Measurements from ENCODE around the gene PCDHGA9. TPM values are rescaled to one million over a fixed set of nuclear protein-coding genes. Genes with fewer than 3 reads are reported as not detected.
A peak's percentile ranks its signal among the peaks of the same experiment; 100 is the strongest.

Gene PCDHGA9
- 10 to 100 TPM; 13.0 to 13.1 TPM for total RNA-seq
- 1.1 TPM for polyA plus RNA-seq (ENCODE audit: insufficient read depth, low read depth, low replicate concordance)
- long read RNA-seq, donor 1, full-length matches to known transcripts: 5 of 5 reads
- long read RNA-seq, donor 1, partial matches to known transcripts: 0 of 5 reads
- long read RNA-seq, donor 1, other reads (novel, unspliced or antisense): 0 of 5 reads
- long read RNA-seq, donor 2, partial matches to known transcripts: 0 of 4 reads
- long read RNA-seq, donor 2, other reads (novel, unspliced or antisense): 0 of 4 reads

DNA sequence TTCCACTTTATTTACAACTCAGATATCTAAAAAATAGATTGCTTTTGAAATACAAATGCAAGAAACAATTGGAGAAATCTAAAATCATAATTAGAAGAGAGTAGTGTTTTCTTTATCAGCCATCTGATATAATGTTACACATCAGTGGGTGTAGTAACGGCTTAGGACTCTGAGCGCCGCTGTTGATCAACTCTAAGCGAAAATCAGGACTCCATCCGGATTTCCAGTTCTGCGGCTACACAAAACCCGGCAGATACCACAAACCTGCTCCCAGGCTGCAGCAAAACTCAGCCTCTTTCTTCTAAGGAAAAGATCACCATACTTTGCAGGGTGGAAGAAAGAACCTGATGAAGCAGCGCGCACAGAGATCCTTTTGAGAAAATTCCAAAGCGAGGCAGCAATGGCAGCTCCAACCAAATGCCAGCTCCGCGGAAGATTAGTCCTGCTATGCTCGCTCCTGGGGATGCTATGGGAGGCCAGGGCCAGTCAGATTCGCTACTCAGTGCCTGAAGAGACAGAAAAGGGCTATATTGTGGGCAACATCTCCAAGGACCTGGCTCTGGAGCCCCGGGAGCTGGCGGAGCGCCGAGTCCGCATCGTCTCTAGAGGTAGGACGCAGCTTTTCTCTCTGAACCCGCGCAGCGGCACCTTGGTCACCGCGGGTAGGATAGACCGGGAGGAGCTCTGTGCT lies at the start of gene PCDHGA9:
TSS of gene PCDHGA9 (plus strand) at position 226 of the 691 bp plus-strand sequence. CDS start at position 401, 175 bp downstream.
- H3K27me3 ChIP-seq: no peaks in the 10 kb centered on the region
- no peaks in the 10 kb centered on the region for H3K9me3 ChIP-seq
- H3K36me3 ChIP-seq (ENCODE audit: low read depth, missing control alignments): no peaks in the 10 kb centered on the region
- TF ChIP-seq, protein P1, sequence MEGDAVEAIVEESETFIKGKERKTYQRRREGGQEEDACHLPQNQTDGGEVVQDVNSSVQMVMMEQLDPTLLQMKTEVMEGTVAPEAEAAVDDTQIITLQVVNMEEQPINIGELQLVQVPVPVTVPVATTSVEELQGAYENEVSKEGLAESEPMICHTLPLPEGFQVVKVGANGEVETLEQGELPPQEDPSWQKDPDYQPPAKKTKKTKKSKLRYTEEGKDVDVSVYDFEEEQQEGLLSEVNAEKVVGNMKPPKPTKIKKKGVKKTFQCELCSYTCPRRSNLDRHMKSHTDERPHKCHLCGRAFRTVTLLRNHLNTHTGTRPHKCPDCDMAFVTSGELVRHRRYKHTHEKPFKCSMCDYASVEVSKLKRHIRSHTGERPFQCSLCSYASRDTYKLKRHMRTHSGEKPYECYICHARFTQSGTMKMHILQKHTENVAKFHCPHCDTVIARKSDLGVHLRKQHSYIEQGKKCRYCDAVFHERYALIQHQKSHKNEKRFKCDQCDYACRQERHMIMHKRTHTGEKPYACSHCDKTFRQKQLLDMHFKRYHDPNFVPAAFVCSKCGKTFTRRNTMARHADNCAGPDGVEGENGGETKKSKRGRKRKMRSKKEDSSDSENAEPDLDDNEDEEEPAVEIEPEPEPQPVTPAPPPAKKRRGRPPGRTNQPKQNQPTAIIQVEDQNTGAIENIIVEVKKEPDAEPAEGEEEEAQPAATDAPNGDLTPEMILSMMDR (IDR thresholded peaks at IDR 0.05): peak in 1 of 3 experiments; percentile 9
- no peak for TF ChIP-seq POLR2A (IDR thresholded peaks at IDR 0.05)
- 6 to 14% methylated on average over 16 to 27 of the region's 27 CpGs for WGBS, 2 donors
- intact Hi-C loops (cut with DNase I; ENCODE audit: low total_unique reads): no loop called here
- DNase-seq: no peak
- H3K27ac ChIP-seq: no peak within 1 kb of the TSS
- H3K4me1 ChIP-seq: no peaks in the 10 kb centered on the region
- peak within 1 kb of the TSS in 1 of 2 donors; percentile 0 for H3K4me3 ChIP-seq

DNA sequence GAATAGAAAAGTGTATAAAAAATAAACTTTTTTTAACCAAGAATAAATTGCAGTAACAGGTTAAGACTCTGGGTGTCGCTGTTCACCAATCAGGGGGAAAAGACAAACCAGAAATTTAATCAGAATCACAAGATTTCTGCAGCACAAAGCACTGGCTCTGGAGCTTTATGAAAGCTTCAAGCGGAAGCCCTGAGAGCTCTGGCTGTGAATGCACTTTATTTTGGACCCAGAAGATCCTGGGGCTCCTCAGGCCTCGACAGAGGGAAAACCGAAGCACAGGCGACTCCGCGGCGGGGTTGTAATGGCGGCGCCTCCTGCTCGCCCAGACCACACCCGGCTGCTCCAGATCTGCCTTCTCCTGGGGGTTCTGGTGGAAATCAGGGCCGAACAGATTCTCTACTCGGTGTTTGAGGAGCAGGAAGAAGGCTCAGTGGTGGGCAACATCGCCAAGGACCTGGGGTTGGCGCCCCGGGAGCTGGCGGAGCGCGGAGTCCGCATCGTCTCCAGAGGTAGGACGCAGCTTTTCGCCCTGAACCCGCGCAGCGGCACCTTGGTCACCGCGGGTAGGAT lies 47.6 kb upstream of the PCDHGA9 start, which contains the start of gene PCDHGA4:
TSS of gene PCDHGA4 (plus strand) at position 122 of the 570 bp plus-strand sequence. CDS start at position 209, 87 bp downstream.
- no peak for DNase-seq
- no peak for TF ChIP-seq POLR2A (IDR thresholded peaks at IDR 0.05)
- TF ChIP-seq, protein P1 (IDR thresholded peaks at IDR 0.05): peak in 2 of 3 experiments; percentile 38 to 51
- Histone ChIP-seq H3K27me3 (no peaks in the 10 kb centered on the region), H3K36me3 (ENCODE audit: low read depth, missing control alignments) (no peaks in the 10 kb centered on the region), H3K4me1 (no peaks in the 10 kb centered on the region), H3K27ac (no peak within 1 kb of the TSS), H3K9me3 (no peaks in the 10 kb centered on the region), H3K4me3 (peak within 1 kb of the TSS in 1 of 2 donors; percentile 36)
- intact Hi-C loops (cut with DNase I; ENCODE audit: low total_unique reads): no loop called here
- WGBS, 2 donors: 11% methylated on average over 25 to 29 of the region's 29 CpGs

DNA sequence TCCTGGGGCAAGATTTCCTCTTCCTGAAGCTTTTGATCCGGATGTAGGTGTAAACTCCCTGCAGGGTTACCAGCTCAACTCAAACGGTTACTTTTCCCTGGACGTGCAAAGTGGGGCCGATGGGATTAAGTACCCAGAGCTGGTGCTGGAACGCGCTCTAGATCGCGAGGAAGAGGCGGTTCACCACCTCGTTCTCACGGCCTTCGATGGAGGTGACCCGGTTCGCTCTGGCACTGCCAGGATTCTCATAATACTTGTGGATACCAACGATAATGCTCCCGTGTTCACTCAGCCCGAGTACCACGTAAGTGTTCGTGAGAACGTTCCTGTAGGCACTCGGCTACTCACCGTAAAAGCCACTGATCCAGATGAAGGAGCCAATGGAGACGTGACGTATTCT lies 46.9 kb upstream of the PCDHGA9 start:
- no peaks in the 10 kb centered on the region for H3K36me3 ChIP-seq (ENCODE audit: low read depth, missing control alignments)
- no peaks in the 10 kb centered on the region for H3K4me1 ChIP-seq
- intact Hi-C loops (cut with DNase I; ENCODE audit: low total_unique reads): no loop called here
- 23 to 41% methylated on average over 22 to 24 of the region's 24 CpGs for WGBS, 2 donors
- no peak overlapping the region for H3K4me3 ChIP-seq
- TF ChIP-seq POLR2A (IDR thresholded peaks at IDR 0.05): no peak
- TF ChIP-seq, protein P1 (IDR thresholded peaks at IDR 0.05): no peak
- no peak for DNase-seq
- H3K9me3 ChIP-seq: no peaks in the 10 kb centered on the region
- no peak overlapping the region for H3K27ac ChIP-seq
- no peaks in the 10 kb centered on the region for H3K27me3 ChIP-seq

DNA sequence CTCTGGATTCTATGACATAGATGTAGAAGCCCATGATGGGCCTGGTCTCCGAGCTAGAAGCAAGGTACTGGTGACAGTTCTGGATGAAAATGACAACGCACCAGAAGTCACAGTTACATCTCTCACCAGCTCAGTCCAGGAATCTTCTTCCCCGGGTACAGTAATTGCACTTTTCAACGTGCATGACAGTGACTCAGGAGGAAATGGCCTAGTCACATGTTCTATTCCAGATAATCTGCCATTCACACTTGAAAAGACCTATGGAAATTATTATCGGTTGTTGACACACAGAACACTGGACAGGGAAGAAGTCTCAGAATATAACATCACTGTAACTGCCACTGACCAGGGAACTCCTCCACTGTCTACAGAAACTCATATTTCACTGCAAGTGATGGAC lies 46.4 kb upstream of the PCDHGA9 start:
- no peaks in the 10 kb centered on the region for H3K9me3 ChIP-seq
- H3K27ac ChIP-seq: no peak overlapping the region
- H3K36me3 ChIP-seq (ENCODE audit: low read depth, missing control alignments): no peaks in the 10 kb centered on the region
- DNase-seq: no peak
- no peak overlapping the region for H3K4me3 ChIP-seq
- WGBS, 2 donors: 39 to 56% methylated on average over 5 of the region's 5 CpGs
- H3K4me1 ChIP-seq: no peaks in the 10 kb centered on the region
- TF ChIP-seq, protein P1 (IDR thresholded peaks at IDR 0.05): no peak
- TF ChIP-seq POLR2A (IDR thresholded peaks at IDR 0.05): no peak
- intact Hi-C loops (cut with DNase I; ENCODE audit: low total_unique reads): no loop called here
- no peaks in the 10 kb centered on the region for H3K27me3 ChIP-seq

Data from testis (tissue), 5 donors.